K562 treated with DMSO at 1 percent for 48 hours (cell line): ENCODE data around the gene GLT1D1. TPM values are rescaled to one million over a fixed set of nuclear protein-coding genes. Genes with fewer than 3 reads are reported as not detected.

Experiments
- total RNA-seq: library from RNA; unstranded; fragments of 300-600 nt; gene quantifications from 2 replicates; pipeline ENCODE4 v1.2.3, GENCODE V29; 2022; ENCODE audit warnings: low replicate concordance; ENCODE audit errors: extremely low read depth

The GLT1D1 gene
- total RNA-seq = not detected in 2 replicates

GRCh38 chr12:128852885-128853599, at the start of gene GLT1D1:
TSS of gene GLT1D1 (plus strand) at chr12:128853478. CDS start at chr12:128853582, 104 bp downstream.

GRCh38 chr12:128823916-128824839, 29.1 kb upstream of the GLT1D1 start, which contains the start of gene SLC15A4:
TSS of gene SLC15A4 (minus strand) at chr12:128823958. CDS start at chr12:128823943, 15 bp downstream.

Other genes starting within 250 kb of the GLT1D1 start
- gene SLC15A4, start 29.5 kb upstream of the GLT1D1 start, total RNA-seq = not detected in 2 replicates